ENCODE measurements around the gene ATP1A1. TPM values are rescaled to one million over a fixed set of nuclear protein-coding genes. Genes with fewer than 3 reads are reported as not detected.

Gene ATP1A1
- total and polyA plus RNA-seq, 9 of the 15 experiments (the other 6 are each of a cell fraction or from before 2014, with no cell fraction given), result 99.3 to 513 (median 234) TPM

DNA sequence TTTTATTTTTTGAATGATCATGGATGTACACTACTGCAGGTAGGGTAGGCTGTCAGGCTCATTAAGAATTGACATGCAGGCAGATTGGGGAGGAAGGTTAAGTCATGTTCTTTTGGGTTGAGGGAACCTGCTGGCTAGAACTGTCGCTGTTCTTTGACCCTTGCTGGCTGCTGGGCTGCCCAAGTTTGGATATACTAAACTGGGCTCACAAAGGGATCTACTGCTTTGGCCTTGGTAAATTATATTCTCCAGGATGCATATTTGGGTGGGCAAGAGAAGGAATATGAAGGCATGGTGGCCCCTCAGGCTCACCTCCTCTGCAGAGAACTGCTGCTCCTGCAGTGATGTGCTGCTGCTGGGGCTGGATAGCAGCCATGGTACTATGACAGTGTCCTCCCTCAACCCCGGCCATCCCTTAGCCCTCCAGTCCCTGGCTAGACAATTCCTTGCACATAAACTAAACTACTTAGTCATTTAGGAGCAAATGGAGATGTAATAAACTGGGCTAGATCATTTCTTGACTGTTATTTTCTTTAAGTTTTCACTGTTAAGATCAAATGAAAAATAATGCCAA lies 6.1 kb downstream of the ATP1A1 start (continued):
- TF ChIP-seq ZNF224 (CRISPR knock-in tag; IDR thresholded peaks at IDR 0.05), result no peak

GRCh38 chr1:116379674-116380498 lies 6.8 kb downstream of the ATP1A1 start:
- no TSS peak for BruUV-seq (replicated peaks)
- Histone ChIP-seq H3K9me3 (replicated peaks; ENCODE audit: control insufficient read depth, insufficient read depth, low read depth, low read length) (no peaks in the 10 kb centered on the region), H3K9ac (ENCODE audit: insufficient read depth in 1 of 2, low read depth in 2 of 2, low read length in 2 of 2) (no peak overlapping the region), H3K27ac (ENCODE audit: extremely low read depth, low read depth, low read length) (no peak overlapping the region), H3K9me1 (ENCODE audit: control insufficient read depth, insufficient read depth, low read length) (peaks cover 13% of the 10 kb centered on the region), H3K27me3 (ENCODE audit: control insufficient read depth in 2 of 2, insufficient read depth in 2 of 2, low read length in 2 of 2) (no peaks in the 10 kb centered on the region), H4K20me1 (replicated peaks; ENCODE audit: control insufficient read depth, insufficient read depth, low read length) (peaks cover 74% of the 10 kb centered on the region), H3K4me3 (no peak overlapping the region), H2AFZ (ENCODE audit: low read depth, low read length) (no peak overlapping the region), H3K4me2 (ENCODE audit: insufficient read depth, low read length) (no peak overlapping the region), H3K79me2 (ENCODE audit: control insufficient read depth, insufficient read depth, low read length) (peaks cover 98% of the 10 kb centered on the region), H3K4me1 (replicated peaks in 1 of 2; ENCODE audit: control insufficient read depth in 2 of 2, insufficient read depth in 2 of 2, low read length in 2 of 2) (peaks cover 10 to 85% of the 10 kb centered on the region in 2 experiments; a peak in 4 of 5 replicates), H3K36me3 (ENCODE audit: control insufficient read depth, insufficient read depth, low read length) (peaks cover 47% of the 10 kb centered on the region)
- no peak for DNase-seq (ENCODE audit: extremely low read depth in 1 of 4, low spot score in 3 of 4)
- 86% methylated on average over 6 of the region's 6 CpGs for WGBS (ENCODE audit: insufficient coverage, low coverage, missing lambda C conversion rate)
- no peak for FAIRE-seq
- no peak for ATAC-seq
- ChIA-PET POLR2A (interaction anchor here (0.8 to 2.7 kb wide), 7 partner anchors 12 to 36 kb away, joined by 3 to 18 read pairs (median 5); no protein-coding TSS in a partner anchor), CTCF (ENCODE audit: low intra/inter-chr PET ratio) (no interaction called here)
- in situ Hi-C loops (cut with MboI) (no loop called here), intact Hi-C loops (cut with micrococcal nuclease) (no loop called here)
- TF ChIP-seq LCOR (CRISPR knock-in tag; IDR thresholded peaks at IDR 0.05) (no peak), ZBTB5 (IDR thresholded peaks at IDR 0.05) (no peak), ZNF197 (CRISPR knock-in tag; IDR thresholded peaks at IDR 0.05; ENCODE audit: low read depth) (no peak), ZNF431 (CRISPR knock-in tag; IDR thresholded peaks at IDR 0.05) (no peak), MECOM (CRISPR knock-in tag; IDR thresholded peaks at IDR 0.05) (no peak), PHB2 (IDR thresholded peaks at IDR 0.05; ENCODE audit: low read depth) (no peak), CBFA2T2 (conservative IDR thresholded peaks at IDR 0.05) (no peak), HOMEZ (CRISPR knock-in tag; IDR thresholded peaks at IDR 0.05) (no peak)
- TF ChIP-seq, protein P1, sequence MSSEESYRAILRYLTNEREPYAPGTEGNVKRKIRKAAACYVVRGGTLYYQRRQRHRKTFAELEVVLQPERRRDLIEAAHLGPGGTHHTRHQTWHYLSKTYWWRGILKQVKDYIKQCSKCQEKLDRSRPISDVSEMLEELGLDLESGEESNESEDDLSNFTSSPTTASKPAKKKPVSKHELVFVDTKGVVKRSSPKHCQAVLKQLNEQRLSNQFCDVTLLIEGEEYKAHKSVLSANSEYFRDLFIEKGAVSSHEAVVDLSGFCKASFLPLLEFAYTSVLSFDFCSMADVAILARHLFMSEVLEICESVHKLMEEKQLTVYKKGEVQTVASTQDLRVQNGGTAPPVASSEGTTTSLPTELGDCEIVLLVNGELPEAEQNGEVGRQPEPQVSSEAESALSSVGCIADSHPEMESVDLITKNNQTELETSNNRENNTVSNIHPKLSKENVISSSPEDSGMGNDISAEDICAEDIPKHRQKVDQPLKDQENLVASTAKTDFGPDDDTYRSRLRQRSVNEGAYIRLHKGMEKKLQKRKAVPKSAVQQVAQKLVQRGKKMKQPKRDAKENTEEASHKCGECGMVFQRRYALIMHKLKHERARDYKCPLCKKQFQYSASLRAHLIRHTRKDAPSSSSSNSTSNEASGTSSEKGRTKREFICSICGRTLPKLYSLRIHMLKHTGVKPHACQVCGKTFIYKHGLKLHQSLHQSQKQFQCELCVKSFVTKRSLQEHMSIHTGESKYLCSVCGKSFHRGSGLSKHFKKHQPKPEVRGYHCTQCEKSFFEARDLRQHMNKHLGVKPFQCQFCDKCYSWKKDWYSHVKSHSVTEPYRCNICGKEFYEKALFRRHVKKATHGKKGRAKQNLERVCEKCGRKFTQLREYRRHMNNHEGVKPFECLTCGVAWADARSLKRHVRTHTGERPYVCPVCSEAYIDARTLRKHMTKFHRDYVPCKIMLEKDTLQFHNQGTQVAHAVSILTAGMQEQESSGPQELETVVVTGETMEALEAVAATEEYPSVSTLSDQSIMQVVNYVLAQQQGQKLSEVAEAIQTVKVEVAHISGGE (CRISPR knock-in tag; IDR thresholded peaks at IDR 0.05), result no peak; a peak in 1 of 6 replicates
